WTC11 (cell line): ENCODE data around the gene KANSL1L. TPM values are rescaled to one million over a fixed set of nuclear protein-coding genes. Genes with fewer than 3 reads are reported as not detected.

ENCODE experiments used
- ATAC-seq: fragments of 200-7000 bp; cut with Tn5 transposase; 2 replicates; pipeline ENCODE4 v1.10.0; 2021; ENCODE audit warnings: mild to moderate bottlenecking, moderate library complexity
- CTCF ChIA-PET: fragments of 300-600 bp; sonication (Branson Sonifier 250); formaldehyde crosslinking; loops from one replicate; lab custom pipeline; 2021; ENCODE audit warnings: antibody characterized with exemption; lab: Charles Lee
- POLR2A ChIA-PET: fragments of 350-600 bp; sonication (Branson Sonifier 250); formaldehyde crosslinking; loops from one replicate; lab custom pipeline; 2021; ENCODE audit warnings: antibody characterized with exemption; lab: Charles Lee
- DNase-seq: peaks from one replicate; pipeline ENCODE4 v3.0.0; 2021; ENCODE audit warnings: low spot score
- H3K27ac Mint-ChIP-seq: 2 replicates; pipeline ENCODE4 v1.8.0; 2021; ENCODE audit warnings: mixed read lengths
- H3K27me3 Mint-ChIP-seq: 2 replicates; pipeline ENCODE4 v1.8.0; 2021; ENCODE audit warnings: low read depth, mild to moderate bottlenecking, moderate library complexity, mixed read lengths
- H3K36me3 Mint-ChIP-seq: 2 replicates; pipeline ENCODE4 v1.8.0; 2021; ENCODE audit warnings: mixed read lengths
- H3K4me1 Mint-ChIP-seq: 2 replicates; pipeline ENCODE4 v1.8.0; 2022; ENCODE audit warnings: mixed read lengths
- H3K4me3 Mint-ChIP-seq: 2 replicates; pipeline ENCODE4 v1.8.0; 2021; ENCODE audit warnings: mild to moderate bottlenecking, moderate library complexity, mixed read lengths
- H3K9me3 Mint-ChIP-seq: 2 replicates; pipeline ENCODE4 v1.8.0; 2021; ENCODE audit warnings: mixed read lengths
- GRHL2 ChIP-seq: fragments of 250-450 bp; sonication (Bioruptor Pico); IDR thresholded peaks from 2 replicates; pipeline ENCODE4 v1.8.0; 2022; ENCODE audit warnings: mild to moderate bottlenecking, moderate library complexity; ENCODE audit not compliant: insufficient replicate concordance, severe bottlenecking
- JUN ChIP-seq: sonication (generic); formaldehyde crosslinking; IDR thresholded peaks from 2 replicates; pipeline ENCODE4 v1.8.0; 2023; ENCODE audit warnings: mild to moderate bottlenecking, missing genetic modification reagents
- NFYB ChIP-seq: sonication (generic); formaldehyde crosslinking; conservative IDR thresholded peaks from 2 replicates; pipeline ENCODE4 v1.8.0; 2022; ENCODE audit warnings: low read depth, missing genetic modification reagents
- NR1H2 ChIP-seq: sonication (generic); formaldehyde crosslinking; IDR thresholded peaks from 2 replicates; pipeline ENCODE4 v1.9.0; 2021; ENCODE audit warnings: mild to moderate bottlenecking, moderate library complexity, missing genetic modification reagents
- SMAD4 ChIP-seq: sonication (generic); formaldehyde crosslinking; IDR thresholded peaks from 2 replicates; pipeline ENCODE4 v1.8.0; 2022; ENCODE audit warnings: mild to moderate bottlenecking, missing genetic modification reagents
- SP1 ChIP-seq: sonication (generic); formaldehyde crosslinking; conservative IDR thresholded peaks from 2 replicates; pipeline ENCODE4 v1.8.1; 2022; ENCODE audit warnings: missing genetic modification reagents
- TP53 ChIP-seq: sonication (generic); formaldehyde crosslinking; IDR thresholded peaks from 2 replicates; pipeline ENCODE4 v1.8.1; 2023; ENCODE audit warnings: mild to moderate bottlenecking, missing genetic modification reagents
- ZNF263 ChIP-seq: sonication (generic); formaldehyde crosslinking; IDR thresholded peaks from 2 replicates; pipeline ENCODE4 v1.8.1; 2022; ENCODE audit warnings: low read depth, mild to moderate bottlenecking, moderate library complexity, missing genetic modification reagents
- total RNA-seq: library from RNA; stranded (reverse); gene quantifications from 3 replicates; pipeline ENCODE4 v1.2.3, GENCODE V29; 2021
- TF ChIP-seq, protein P1 (sequence below): sonication (generic); formaldehyde crosslinking; IDR thresholded peaks from 2 replicates; pipeline ENCODE4 v1.8.0; 2022; ENCODE audit warnings: mild to moderate bottlenecking, missing genetic modification reagents
- TF ChIP-seq, protein P2 (sequence below): fragments of 250-450 bp; sonication (Bioruptor Pico); conservative IDR thresholded peaks from 2 replicates; pipeline ENCODE4 v1.9.0; 2021; ENCODE audit warnings: mild to moderate bottlenecking
- TF ChIP-seq, protein P3 (sequence below): sonication (generic); formaldehyde crosslinking; IDR thresholded peaks from 2 replicates; pipeline ENCODE4 v1.8.1; 2022; ENCODE audit warnings: low read depth, missing genetic modification reagents, borderline replicate concordance
- TF ChIP-seq, protein P4 (sequence below): sonication (generic); formaldehyde crosslinking; IDR thresholded peaks from 2 replicates; pipeline ENCODE4 v1.8.1; 2023; ENCODE audit warnings: mild to moderate bottlenecking, missing genetic modification reagents, borderline replicate concordance
- TF ChIP-seq, protein P5 (sequence below): fragments of 200-600 bp; IDR thresholded peaks from 2 replicates; pipeline ENCODE4 v1.8.0; 2022; ENCODE audit warnings: antibody characterized with exemption

Gene KANSL1L
- total RNA-seq, 1 experiment from 2014 or later: 11.4 TPM

DNA sequence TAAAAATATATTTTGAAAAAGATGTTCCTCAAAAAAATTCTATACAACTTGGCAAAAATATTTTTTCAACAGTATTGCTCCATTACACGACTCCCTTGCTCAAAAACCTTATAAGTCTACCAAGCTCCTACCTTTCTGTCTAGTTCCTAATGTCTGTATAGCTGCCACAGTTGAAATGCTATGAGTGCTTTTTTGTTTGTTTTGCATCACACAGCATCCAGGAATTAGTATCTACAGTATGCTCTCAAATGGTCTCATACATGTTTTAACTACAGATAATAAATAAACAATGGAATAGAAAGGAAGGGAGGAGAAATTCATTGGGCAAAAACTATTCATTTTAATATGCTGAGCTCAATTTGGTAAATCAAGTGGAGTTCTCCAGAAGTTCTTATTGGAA is 36.7 kb upstream of the KANSL1L start (continued):
- TF ChIP-seq, protein P1, sequence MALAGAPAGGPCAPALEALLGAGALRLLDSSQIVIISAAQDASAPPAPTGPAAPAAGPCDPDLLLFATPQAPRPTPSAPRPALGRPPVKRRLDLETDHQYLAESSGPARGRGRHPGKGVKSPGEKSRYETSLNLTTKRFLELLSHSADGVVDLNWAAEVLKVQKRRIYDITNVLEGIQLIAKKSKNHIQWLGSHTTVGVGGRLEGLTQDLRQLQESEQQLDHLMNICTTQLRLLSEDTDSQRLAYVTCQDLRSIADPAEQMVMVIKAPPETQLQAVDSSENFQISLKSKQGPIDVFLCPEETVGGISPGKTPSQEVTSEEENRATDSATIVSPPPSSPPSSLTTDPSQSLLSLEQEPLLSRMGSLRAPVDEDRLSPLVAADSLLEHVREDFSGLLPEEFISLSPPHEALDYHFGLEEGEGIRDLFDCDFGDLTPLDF (CRISPR knock-in tag): no peak
- no peak for TF ChIP-seq ZNF263 (CRISPR knock-in tag)

DNA sequence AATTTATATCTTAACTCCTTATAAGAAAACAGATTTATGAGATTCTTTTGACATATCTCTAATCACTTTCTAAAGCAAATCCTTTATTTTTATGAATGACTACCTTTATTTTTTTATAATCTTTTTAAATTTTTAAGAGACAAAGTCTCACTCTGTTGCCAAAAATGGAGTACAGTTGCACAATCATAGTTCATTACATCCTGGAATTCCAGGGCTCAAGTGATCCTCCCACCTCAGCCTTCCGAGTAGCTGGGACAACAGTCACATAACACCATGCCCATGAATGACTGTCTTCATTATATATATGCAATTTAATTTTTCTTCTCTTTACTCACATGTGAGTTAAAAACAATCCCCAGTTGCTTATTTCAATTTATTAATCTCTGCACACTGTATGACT is 32.3 kb upstream of the KANSL1L start:
- POLR2A ChIA-PET: no interaction called here
- no peak for ATAC-seq
- TF ChIP-seq, protein P2, sequence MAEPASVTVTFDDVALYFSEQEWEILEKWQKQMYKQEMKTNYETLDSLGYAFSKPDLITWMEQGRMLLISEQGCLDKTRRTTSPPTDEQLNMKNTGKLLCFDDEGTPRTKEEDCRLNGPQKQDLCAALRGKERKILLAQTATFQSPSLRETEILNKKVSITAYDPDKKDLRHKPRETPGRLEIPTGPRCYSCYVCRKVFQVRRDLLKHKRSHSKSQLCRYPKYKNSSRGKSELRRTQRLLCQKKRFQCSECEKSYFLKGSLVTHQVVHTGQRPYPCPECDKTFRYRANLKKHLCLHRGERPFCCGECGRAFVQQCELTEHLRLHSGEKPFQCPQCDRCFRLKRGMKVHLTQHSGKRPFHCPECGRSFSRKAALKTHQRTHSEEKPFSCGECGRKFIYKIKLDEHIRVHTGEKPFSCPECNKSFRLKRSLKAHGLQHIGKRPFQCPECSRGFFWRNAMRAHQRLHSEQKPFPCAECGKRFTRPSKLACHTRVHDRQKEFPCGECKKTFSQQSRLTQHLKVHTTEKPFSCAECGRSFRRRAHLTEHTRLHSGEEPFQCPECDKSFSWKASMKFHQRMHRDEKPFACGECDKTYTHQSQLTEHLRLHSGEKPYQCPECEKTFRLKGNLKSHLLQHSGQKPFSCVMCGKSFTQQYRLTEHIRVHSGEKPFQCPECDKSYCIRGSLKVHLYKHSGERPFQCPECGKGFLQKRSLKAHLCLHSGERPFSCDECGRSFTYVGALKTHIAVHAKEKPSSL (CRISPR knock-in tag): no peak
- TF ChIP-seq NFYB (CRISPR knock-in tag): no peak
- no peak for TF ChIP-seq JUN
- TF ChIP-seq, protein P3, sequence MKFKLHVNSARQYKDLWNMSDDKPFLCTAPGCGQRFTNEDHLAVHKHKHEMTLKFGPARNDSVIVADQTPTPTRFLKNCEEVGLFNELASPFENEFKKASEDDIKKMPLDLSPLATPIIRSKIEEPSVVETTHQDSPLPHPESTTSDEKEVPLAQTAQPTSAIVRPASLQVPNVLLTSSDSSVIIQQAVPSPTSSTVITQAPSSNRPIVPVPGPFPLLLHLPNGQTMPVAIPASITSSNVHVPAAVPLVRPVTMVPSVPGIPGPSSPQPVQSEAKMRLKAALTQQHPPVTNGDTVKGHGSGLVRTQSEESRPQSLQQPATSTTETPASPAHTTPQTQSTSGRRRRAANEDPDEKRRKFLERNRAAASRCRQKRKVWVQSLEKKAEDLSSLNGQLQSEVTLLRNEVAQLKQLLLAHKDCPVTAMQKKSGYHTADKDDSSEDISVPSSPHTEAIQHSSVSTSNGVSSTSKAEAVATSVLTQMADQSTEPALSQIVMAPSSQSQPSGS (CRISPR knock-in tag): no peak
- TF ChIP-seq, protein P4, sequence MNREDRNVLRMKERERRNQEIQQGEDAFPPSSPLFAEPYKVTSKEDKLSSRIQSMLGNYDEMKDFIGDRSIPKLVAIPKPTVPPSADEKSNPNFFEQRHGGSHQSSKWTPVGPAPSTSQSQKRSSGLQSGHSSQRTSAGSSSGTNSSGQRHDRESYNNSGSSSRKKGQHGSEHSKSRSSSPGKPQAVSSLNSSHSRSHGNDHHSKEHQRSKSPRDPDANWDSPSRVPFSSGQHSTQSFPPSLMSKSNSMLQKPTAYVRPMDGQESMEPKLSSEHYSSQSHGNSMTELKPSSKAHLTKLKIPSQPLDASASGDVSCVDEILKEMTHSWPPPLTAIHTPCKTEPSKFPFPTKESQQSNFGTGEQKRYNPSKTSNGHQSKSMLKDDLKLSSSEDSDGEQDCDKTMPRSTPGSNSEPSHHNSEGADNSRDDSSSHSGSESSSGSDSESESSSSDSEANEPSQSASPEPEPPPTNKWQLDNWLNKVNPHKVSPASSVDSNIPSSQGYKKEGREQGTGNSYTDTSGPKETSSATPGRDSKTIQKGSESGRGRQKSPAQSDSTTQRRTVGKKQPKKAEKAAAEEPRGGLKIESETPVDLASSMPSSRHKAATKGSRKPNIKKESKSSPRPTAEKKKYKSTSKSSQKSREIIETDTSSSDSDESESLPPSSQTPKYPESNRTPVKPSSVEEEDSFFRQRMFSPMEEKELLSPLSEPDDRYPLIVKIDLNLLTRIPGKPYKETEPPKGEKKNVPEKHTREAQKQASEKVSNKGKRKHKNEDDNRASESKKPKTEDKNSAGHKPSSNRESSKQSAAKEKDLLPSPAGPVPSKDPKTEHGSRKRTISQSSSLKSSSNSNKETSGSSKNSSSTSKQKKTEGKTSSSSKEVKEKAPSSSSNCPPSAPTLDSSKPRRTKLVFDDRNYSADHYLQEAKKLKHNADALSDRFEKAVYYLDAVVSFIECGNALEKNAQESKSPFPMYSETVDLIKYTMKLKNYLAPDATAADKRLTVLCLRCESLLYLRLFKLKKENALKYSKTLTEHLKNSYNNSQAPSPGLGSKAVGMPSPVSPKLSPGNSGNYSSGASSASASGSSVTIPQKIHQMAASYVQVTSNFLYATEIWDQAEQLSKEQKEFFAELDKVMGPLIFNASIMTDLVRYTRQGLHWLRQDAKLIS: no peak
- TF ChIP-seq NR1H2 (CRISPR knock-in tag): no peak
- TF ChIP-seq, protein P5, sequence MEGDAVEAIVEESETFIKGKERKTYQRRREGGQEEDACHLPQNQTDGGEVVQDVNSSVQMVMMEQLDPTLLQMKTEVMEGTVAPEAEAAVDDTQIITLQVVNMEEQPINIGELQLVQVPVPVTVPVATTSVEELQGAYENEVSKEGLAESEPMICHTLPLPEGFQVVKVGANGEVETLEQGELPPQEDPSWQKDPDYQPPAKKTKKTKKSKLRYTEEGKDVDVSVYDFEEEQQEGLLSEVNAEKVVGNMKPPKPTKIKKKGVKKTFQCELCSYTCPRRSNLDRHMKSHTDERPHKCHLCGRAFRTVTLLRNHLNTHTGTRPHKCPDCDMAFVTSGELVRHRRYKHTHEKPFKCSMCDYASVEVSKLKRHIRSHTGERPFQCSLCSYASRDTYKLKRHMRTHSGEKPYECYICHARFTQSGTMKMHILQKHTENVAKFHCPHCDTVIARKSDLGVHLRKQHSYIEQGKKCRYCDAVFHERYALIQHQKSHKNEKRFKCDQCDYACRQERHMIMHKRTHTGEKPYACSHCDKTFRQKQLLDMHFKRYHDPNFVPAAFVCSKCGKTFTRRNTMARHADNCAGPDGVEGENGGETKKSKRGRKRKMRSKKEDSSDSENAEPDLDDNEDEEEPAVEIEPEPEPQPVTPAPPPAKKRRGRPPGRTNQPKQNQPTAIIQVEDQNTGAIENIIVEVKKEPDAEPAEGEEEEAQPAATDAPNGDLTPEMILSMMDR: no peak
- no peaks in the 10 kb centered on the region for H3K4me1 Mint-ChIP-seq
- no peak overlapping the region for H3K27ac Mint-ChIP-seq
- H3K27me3 Mint-ChIP-seq: no peaks in the 10 kb centered on the region
- H3K36me3 Mint-ChIP-seq: no peaks in the 10 kb centered on the region
- no peak for DNase-seq
- no peaks in the 10 kb centered on the region for H3K9me3 Mint-ChIP-seq
- H3K4me3 Mint-ChIP-seq: no peak overlapping the region
- CTCF ChIA-PET: no interaction called here

DNA sequence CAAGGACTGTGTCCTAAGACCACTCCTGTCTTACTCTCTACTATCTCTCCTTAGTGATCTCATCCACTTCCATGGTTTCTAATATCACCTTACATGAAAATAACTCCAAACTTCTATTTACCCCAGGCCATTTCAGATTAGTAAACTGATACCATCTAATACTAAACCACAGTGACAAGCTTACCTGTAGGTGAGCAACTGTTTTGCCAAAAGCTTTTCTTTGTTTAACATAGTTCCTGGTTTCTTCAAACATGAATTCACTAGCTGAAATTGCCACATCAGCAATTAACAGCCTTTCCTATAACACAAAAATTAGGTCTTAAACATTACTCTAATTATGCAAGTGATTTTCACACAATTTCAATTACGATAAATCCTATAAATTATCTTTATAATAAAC is 31.9 kb upstream of the KANSL1L start:
- ChIA-PET CTCF (no interaction called here), POLR2A (no interaction called here)
- Mint-ChIP-seq H3K4me1 (no peaks in the 10 kb centered on the region), H3K27me3 (no peaks in the 10 kb centered on the region), H3K27ac (no peak overlapping the region), H3K9me3 (no peaks in the 10 kb centered on the region), H3K4me3 (no peak overlapping the region), H3K36me3 (no peaks in the 10 kb centered on the region)
- no peak for DNase-seq
- TF ChIP-seq TP53 (CRISPR knock-in tag): no peak
- TF ChIP-seq, protein P2 (CRISPR knock-in tag): no peak
- TF ChIP-seq SP1: no peak
- TF ChIP-seq SMAD4 (CRISPR knock-in tag): no peak
- TF ChIP-seq GRHL2 (CRISPR knock-in tag): no peak
- ATAC-seq: no peak
